SK-N-MC (cell line): Measurements from ENCODE around the gene CYB5B.

Source experiments
- DNase-seq: peaks from one replicate; pipeline ENCODE4 v3.0.0-alpha.2; 2011; ENCODE audit warnings: low read depth, low spot score
- H3K27ac ChIP-seq: fragments of 200-600 bp; sonication (generic); 2 replicates; pipeline ENCODE4 v1.5.1; 2016; ENCODE audit warnings: mixed run types
- H3K36me3 ChIP-seq: fragments of 200-600 bp; sonication (generic); 2 replicates; pipeline ENCODE4 v1.6.1; 2017; ENCODE audit warnings: antibody characterized with exemption, low read length, mixed read lengths; ENCODE audit not compliant: insufficient read depth
- H3K4me3 ChIP-seq: fragments of 200-600 bp; sonication (generic); 2 replicates; pipeline ENCODE4 v1.5.1; 2016
- H3K9ac ChIP-seq: fragments of 200-600 bp; sonication (generic); 2 replicates; pipeline ENCODE4 v1.8.0; 2017; ENCODE audit warnings: mixed run types, mixed read lengths; ENCODE audit not compliant: insufficient read length
- H3K9me3 ChIP-seq: fragments of 200-600 bp; sonication (generic); 2 replicates; pipeline ENCODE4 v1.6.1; 2017; ENCODE audit warnings: low read depth, mild to moderate bottlenecking, antibody characterized with exemption, low read length, moderate library complexity, mixed read lengths
- EZH2 ChIP-seq: fragments of 200-600 bp; sonication (generic); IDR thresholded peaks from one replicate; pipeline ENCODE4 v1.6.1; 2017; ENCODE audit warnings: antibody characterized with exemption
- FOXP2 ChIP-seq: optimal IDR thresholded peaks from 2 replicates; pipeline ENCODE3; 2011; ENCODE audit warnings: mild to moderate bottlenecking, moderate library complexity; ENCODE audit not compliant: insufficient read depth; ENCODE audit errors: extremely low read length, control extremely low read depth
- POLR2AphosphoS5 ChIP-seq: IDR thresholded peaks from 2 replicates; pipeline ENCODE4 v1.6.1; 2012; ENCODE audit warnings: mild to moderate bottlenecking, low read depth, low read length, borderline replicate concordance

Gene CYB5B

DNA sequence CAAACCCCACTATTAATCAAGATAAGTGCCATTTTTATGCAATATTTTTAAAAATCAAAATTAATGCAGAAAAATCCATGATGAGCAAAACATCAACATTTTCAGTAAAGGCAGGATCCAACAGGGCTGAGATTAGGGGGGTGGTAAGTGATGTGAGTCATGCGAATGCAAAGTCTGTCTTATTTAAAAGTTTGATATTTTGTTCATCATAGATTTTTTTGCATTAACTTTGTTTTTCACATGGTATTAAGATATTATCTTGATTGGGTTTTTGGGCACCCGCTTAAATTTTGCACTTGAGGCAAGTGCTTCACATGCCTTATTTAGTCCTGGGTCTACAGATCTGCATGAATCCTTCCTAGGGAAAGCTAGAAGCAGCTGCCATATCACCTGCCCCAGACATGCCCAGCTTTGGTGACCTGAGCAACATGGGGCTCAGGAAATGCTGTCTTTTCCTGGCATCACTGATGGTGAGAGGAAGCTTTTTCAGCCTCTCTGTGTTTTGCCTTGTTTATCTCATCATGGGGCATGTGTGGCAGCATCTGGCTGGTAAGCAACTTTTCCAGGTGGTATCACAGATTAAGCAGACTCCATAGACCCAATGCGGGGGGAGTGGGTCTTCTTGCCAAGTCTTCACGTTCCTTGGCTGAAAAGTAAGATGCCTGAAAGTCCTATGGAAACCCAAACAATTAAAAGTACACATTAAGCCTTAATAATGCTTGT, 83.8 kb downstream of the CYB5B start:
- H3K36me3 ChIP-seq = no peaks in the 10 kb centered on the region
- DNase-seq = no peak
- H3K4me3 ChIP-seq = no peak overlapping the region
- TF ChIP-seq POLR2AphosphoS5 = no peak
- TF ChIP-seq EZH2 = no peak
- TF ChIP-seq FOXP2 = no peak
- H3K27ac ChIP-seq = no peak overlapping the region
- H3K9me3 ChIP-seq = no peaks in the 10 kb centered on the region
- H3K9ac ChIP-seq = no peak overlapping the region

DNA sequence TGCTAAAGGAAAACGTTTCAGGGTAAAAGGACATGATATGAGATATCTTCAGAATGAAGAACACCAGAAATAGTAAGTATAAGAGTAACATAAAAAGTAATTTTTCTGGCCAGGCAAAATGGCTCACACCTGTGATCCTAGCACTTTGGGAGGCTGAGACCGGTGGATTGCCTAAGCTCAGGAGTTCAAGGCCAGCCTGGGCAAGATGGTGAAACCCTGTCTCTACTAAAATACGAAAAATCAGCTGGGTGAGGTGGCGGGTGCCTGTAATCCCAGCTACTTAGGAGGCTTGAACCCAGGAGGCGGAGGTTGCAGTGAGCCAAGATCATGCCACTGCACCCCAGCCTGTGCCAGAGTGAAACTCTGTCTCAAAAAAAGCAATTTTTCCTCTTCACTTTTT, 84.7 kb downstream of the CYB5B start:
- TF ChIP-seq POLR2AphosphoS5 (no peak), FOXP2 (no peak), EZH2 (no peak)
- DNase-seq = no peak
- no peak overlapping the region for H3K27ac ChIP-seq
- no peak overlapping the region for H3K4me3 ChIP-seq
- no peak overlapping the region for H3K9ac ChIP-seq
- no peaks in the 10 kb centered on the region for H3K9me3 ChIP-seq
- H3K36me3 ChIP-seq = no peaks in the 10 kb centered on the region

DNA sequence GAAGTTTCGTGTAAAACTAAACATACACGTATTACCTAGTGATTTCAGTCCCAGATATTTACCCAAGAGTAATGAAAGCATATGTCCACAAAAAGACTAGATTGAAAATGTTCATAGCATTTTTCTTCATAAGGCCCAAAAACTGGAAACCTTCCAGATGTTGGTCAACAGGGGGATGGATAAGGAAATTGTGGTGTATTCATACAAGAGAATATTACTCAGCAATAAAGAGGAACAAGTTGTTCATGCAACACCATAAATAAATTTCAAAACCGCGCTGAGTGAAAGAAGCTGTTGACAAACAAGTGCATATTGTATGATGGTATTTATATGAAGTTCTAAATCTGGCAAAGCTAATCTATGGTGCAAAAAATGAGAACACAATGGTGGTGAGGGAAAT, 87.2 kb downstream of the CYB5B start:
- no peak for DNase-seq
- H3K36me3 ChIP-seq = no peaks in the 10 kb centered on the region
- H3K9me3 ChIP-seq = no peaks in the 10 kb centered on the region
- no peak overlapping the region for H3K27ac ChIP-seq
- no peak overlapping the region for H3K4me3 ChIP-seq
- no peak overlapping the region for H3K9ac ChIP-seq
- TF ChIP-seq POLR2AphosphoS5 = no peak
- TF ChIP-seq FOXP2 = no peak
- no peak for TF ChIP-seq EZH2

- H3K9me3 ChIP-seq = no peaks in the 10 kb centered on the region
- H3K27ac ChIP-seq = peak overlapping the region; percentile 46; the same call in 1 of the 2 replicates
- DNase-seq = peak; percentile 71
- TF ChIP-seq EZH2 (no peak), FOXP2 (no peak), POLR2AphosphoS5 (no peak)
- no peak overlapping the region for H3K4me3 ChIP-seq
- no peak overlapping the region for H3K9ac ChIP-seq
- no peaks in the 10 kb centered on the region for H3K36me3 ChIP-seq
These were observed 89.0 kb downstream of the CYB5B start for GRCh38 chr16:69513180-69513966.

GRCh38 chr16:69514356-69514755, 89.9 kb downstream of the CYB5B start:
- Histone ChIP-seq H3K36me3 (no peaks in the 10 kb centered on the region), H3K9ac (no peak overlapping the region), H3K9me3 (no peaks in the 10 kb centered on the region), H3K27ac (no peak overlapping the region), H3K4me3 (no peak overlapping the region)
- DNase-seq = no peak
- no peak for TF ChIP-seq FOXP2
- no peak for TF ChIP-seq POLR2AphosphoS5
- TF ChIP-seq EZH2 = no peak
